ENCODE data around the gene PAM16.

The PAM16 gene

DNA sequence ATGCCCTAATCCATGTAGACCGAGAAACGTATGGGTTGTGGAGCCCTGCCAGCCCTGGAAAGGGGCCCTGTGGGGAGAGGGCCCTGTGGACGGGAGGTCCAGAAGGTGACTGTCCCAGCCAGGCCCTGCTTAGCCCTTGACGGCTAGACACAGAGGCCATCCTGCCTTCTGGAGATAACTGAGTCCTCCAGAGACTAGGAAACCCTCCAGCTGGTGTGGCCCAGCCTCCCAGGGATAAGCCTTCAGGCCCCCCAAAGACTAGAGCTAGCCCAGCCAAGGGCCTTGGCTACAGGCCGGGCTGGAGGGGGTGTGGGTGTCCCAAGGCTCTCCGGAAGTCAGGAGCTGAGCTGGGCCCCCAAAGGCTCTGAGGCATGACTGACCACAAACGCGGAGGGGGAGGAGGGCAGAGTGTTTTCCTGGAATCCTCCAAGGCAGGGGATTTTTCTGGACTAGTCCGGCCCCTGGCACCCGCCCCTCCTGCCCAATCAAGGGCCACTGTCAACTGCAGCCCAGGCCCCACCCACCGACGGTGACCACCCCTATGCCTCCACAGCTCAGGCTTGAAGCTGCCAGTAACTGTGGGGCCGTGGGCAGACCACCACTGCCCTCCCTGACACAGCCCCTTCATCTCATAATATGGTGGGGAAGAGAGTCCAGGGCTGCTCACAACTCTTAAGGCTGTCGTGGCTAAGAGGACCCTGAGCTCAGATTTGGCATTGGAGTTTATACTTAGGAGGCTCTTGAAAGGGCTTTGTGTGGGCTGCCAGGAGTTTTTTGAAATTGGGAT, 19.6 kb upstream of the PAM16 start:
- peak; percentile 34 for DNase-seq

- DNase-seq, result no peak
These were observed 19.0 kb upstream of the PAM16 start for GRCh38 chr16:4370151-4370550.

DNA sequence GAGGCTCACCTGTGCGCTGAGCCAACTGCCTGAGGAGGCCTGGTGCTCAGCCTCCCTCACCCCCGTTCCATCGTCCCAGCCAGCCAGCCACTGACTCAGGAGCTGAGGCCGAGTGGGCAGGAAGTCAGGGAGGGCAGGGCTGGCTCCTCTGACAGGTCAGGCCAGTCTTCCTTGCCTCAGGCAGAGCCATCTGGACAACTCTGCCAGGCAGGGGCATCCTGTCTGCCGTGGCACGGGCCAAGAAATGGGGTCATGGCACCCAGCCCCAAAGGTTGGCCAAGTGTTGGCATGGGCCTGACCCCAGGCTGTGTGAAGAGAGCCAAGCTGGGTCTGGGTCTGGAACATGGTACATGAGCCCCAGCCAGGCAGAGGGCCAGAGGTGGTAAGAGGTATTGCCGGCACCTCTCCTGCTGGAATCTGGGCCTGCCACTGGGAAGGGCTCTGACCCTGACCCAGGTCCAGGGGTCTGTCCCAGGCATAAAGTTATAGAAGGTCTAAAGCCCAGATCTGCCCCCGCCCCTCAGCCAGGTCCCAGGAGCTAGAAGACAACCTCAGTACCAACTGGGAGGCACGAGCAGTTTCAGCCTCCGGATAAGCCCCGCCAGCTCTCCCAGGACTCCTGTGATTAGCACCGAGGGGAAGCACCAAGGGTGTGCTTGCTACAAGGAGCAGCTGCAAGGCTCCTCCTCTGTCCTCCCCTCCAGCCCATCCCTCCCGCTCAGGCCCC, 18.0 kb upstream of the PAM16 start:
- no peak for DNase-seq

GRCh38 chr16:4367393-4367856, 16.3 kb upstream of the PAM16 start:
- no peak for DNase-seq

DNA sequence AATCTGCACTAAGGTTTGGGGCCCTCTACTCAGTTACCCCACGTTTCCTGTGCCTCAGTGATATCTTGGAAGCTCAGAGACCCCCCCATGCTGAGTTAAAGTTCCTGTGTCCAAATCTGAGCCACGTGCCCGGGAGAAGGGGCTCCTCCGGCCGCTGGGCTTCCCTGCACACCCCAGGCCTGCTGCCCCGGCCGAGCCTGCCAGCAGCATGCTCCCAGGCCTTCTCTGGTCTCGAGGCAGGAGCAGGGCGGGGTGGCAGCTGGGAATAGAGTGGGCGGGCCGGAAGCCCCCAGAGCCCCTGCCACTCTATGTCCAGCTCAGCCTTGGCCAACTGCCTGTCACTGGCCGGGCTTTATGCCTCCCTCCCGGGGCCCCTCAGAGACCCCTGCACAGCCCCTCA, 14.9 kb upstream of the PAM16 start:
- DNase-seq, result no peak

DNA sequence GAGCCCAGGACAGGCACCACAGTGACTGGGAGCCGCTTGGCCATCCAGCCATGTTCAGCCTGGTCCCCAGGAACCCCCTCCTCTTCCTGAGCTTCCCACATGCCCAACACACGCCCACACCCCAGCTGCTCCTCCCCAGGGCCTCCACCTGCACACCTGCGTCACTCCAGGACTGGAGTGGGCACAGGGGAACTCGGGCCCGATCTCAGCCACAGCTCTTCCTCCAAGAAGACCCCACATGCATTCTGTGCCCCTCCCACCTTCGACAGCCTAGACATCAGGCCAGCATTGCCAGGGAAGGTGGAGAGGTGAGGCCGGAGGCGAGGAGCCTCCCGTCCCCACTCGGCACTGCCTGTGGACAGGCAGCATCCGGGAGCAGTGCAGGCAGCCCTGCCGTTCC, 14.5 kb upstream of the PAM16 start:
- no peak for DNase-seq

GRCh38 chr16:4365014-4365406, 13.9 kb upstream of the PAM16 start:
- no peak for DNase-seq

DNA sequence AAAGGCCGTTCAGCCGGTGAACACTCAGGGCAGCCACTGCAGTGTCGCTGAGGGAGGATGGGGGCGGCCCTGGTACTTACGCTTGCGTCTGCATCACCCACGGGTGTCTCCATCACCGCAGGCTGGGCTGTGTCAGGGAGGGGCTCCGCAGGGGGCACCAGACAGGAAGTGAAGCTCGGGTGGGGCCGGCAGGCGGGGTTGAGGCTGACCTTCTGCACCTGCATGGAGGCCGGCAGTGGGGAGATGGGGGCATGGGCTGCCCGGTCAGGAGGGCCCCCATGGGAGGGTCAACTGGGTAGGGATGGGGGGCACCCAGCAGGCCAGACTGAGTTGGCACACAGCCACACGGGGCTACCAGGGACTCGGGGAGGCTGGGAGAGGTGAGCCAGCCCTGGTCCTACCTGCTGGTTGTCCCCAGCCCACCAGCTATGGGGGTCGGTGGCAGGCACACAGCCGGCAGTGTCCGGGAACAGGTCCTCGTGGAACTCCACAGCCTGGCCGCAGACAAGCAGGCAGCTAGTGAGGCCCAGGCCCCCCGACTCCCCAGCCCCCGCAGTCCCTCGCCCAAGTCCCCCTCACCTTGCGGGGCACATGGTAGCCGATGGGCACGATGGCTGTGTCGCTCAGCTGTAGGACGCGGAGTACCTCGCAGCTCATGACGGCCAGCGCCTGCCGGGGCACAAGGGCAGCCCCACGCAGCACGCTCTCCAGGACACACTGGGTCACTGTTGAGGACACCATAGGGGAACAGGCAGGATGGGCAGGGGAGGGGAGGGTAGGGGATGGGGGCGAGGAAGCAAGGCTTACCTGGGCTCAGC, 13.3 kb upstream of the PAM16 start:
- DNase-seq, result no peak

DNA sequence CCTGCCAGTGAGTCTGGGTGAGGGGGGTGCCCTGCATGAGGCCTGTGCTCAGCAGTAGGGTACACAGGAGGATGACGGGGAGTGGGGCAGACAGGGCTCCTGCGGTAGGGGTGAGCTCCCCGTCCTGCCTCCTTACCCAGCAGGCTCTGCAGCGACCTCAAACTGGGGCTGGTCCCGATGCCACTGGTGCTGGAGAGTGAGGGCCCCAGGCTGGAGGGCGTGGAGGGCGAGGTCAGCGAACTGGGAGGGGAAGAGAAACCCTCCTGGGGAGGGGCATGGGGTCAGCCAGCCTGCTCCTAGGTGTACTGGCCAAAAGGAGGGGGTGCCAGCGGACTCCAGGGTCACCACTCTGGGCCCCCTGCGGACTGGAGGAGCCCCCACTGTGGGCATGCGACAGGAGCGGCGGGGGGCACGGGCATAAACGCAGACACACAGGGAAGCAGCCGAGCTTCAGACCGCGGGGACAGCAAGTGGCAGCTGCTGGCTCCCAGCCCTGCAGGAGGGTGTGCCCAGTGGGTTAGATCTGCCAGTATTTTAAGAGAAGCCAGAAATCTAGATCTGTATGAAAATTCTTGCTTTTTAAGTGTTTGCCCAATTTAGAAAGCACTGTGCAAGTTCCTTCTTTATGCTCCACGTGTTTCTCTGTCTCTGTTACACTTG, 11.5 kb upstream of the PAM16 start:
- no peak for DNase-seq

DNA sequence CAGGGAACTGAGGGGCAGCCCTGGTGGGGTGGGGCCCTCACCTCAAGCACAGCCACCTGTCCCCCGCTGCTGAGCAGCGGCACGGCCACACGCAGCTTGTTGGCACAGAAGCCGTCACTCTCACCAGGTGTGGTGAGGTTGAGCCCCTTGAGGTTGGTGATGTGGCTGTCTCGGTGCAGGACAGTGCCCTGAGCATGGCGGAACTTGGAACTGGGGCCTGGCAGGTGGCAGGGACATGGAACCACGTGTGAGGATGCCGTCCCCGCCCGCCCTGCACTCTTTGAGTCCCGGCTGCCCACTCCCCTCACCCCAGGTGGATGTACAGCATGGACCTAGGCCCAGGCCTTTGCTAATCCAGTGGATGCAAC, 10.8 kb upstream of the PAM16 start:
- DNase-seq, result no peak

- DNase-seq, result no peak
These were observed 10.2 kb upstream of the PAM16 start for GRCh38 chr16:4361033-4361943.

DNA sequence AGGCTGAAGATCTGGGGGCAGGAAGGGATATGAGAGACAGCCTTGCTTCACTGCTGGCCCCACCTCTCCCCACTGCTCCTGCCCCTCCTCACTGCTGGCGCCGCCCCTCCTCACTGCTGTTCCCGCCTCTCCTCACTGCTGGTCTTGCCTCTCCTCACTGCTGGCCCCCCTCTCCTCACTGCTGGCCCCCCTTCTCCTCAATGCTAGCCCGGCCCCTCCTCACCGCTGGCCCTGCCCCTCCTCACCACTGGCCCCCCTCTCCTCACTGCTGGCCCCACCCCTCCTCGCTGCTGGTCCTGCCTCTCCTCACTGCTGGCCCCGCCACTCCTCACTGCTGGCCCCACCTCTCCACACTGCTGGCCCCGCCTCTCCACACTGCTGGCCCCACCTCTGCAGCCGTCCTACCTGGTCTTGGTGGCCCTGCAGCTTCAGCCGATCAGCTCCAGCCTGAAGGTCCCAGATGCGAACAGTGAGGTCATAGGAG, 9.5 kb upstream of the PAM16 start:
- no peak for DNase-seq

- no peak for DNase-seq
These were observed 8.8 kb upstream of the PAM16 start for GRCh38 chr16:4359914-4360313.

- DNase-seq, result peak; percentile 26
These were observed 7.9 kb upstream of the PAM16 start for GRCh38 chr16:4358831-4359561.

DNA sequence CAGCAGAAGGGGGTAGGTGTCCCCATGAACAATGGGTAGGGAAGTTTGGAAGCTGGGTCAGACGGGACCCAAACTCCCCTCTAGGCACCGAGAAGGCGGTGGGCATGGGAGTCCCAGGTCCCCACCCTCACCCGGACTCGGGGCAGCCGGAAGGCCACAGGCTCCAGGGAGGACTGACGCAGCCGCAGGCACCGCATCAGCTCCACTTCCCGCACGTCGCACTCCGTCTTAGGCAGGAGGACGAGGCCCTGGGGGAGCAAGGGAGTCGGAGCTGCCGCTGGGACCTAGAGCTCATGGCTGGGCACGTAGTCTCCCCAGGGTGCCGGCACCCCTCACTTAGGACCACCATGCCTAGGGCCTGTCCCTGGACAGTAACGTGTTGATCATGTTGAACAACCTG, 7.1 kb upstream of the PAM16 start:
- DNase-seq, result no peak

- no peak for DNase-seq
These were observed 5.7 kb upstream of the PAM16 start for GRCh38 chr16:4356820-4357219.

DNA sequence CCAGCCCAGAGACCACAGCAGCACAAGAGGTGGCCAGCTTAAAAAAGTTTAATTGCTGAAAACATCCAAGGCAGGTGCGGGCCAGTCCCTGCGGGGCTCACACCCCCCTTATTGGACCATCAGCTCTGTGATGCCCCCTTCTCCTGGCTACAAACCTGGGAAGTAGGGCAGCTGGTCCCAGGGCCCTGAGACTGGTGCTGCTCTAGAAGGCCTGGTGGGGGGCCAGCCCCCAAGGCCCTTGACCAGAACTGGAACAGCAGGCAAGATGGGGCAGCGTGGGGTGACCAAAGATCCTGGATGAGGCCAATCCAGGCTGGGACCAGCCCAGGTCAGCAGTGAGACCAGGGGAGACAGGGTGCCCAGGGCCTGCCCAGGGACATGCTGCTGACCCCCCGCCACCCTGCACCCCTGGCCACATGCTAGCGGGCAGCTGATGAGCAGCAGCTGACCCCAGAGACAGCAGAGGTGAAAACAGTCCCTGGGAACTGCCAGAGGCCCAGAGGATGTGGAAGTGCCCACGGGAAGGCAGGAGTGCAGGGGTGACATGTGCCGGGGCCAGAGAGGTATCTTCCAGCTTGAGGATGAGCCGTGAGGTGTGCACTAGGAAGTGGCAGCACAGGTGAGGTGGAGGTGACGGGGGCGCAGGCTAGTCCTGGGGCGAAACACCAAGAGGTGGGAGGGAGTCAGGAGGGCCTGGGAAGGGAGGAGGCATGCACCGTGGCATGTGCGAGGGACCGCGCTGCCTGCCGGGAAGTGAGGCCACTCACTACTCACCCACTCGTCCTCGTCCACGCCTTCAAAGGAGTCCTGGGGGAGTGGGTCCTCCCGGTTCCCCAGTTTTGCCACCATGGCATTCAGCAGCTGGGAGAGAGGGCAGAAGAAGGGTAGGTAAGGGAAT, 3.6 kb upstream of the PAM16 start:
- no peak for DNase-seq

- no peak for DNase-seq
These were observed 2.6 kb upstream of the PAM16 start for GRCh38 chr16:4353675-4354074.

DNA sequence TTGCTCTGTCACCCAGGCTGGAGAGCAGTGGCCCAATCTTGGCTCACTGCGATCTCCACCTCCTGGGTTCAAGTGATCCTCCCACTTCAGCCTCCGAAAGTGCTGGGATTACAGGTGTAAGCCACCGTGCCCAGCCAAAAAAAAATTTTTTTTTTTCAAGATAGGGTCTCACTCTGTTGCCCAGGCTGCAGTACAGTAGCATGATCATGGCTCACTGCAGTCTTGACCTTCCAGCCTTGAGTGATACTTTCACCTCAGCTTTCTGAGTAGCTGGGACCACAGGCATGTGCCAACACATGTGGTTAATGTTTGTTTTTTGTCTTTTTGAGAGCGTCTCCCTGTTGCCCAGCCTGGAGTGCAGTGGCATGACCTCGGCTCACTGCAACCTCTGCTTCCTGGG, 1.7 kb upstream of the PAM16 start:
- DNase-seq, result no peak

DNA sequence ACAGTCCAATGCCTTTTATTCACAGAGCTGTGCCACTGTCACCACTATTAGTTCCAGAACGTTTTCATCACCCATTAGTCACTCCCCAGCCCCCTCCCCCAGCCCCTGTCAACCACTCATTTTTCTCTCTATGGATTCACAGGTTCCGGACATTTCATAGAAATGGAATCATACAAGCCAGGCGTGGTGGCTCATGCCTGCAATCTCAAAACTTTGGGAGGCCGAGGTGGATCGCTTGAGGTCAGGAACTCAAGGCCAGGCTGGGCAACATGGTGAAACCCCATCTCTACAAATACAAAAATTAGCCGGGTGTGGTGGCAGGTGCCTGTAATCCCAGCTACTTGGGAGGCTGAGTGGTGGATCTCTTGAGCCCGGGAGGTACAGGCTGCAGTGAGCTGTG, 759 bp upstream of the PAM16 start:
- no peak for DNase-seq
